ENCODE measurements around the gene PPP1R15B.

DNA sequence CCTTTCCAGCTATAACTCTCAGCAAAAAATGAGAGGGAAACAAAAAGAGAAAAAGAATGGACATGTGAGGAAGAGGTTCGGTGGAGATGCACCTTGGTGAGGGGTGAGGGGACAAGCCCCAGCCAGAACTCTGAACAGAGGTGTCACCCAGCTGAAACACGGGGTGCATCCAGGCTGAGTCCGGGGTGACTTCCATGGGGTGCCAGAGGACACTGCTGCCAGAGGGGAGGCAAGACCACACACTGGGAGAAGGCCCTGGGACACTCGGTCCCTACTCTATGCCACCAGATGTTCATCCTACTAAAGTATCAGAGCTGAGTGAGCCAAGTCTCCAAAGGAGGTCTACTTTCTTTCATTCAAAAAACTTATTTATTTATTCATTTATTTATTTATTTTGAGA lies 36.1 kb upstream of the PPP1R15B start:
- TF ChIP-seq, protein P1, sequence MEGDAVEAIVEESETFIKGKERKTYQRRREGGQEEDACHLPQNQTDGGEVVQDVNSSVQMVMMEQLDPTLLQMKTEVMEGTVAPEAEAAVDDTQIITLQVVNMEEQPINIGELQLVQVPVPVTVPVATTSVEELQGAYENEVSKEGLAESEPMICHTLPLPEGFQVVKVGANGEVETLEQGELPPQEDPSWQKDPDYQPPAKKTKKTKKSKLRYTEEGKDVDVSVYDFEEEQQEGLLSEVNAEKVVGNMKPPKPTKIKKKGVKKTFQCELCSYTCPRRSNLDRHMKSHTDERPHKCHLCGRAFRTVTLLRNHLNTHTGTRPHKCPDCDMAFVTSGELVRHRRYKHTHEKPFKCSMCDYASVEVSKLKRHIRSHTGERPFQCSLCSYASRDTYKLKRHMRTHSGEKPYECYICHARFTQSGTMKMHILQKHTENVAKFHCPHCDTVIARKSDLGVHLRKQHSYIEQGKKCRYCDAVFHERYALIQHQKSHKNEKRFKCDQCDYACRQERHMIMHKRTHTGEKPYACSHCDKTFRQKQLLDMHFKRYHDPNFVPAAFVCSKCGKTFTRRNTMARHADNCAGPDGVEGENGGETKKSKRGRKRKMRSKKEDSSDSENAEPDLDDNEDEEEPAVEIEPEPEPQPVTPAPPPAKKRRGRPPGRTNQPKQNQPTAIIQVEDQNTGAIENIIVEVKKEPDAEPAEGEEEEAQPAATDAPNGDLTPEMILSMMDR (IDR thresholded peaks at IDR 0.05): no peak
- TF ChIP-seq POLR2A (IDR thresholded peaks at IDR 0.05): no peak
